Activated naive CD8-positive, alpha-beta T cell treated with anti-CD3 and anti-CD28 coated beads, Interleukin-2, amount 10 ng/mL, durations not matched to agents 7 days and 5 days (primary cell): Measurements from ENCODE around the gene RANBP3L. TPM values are rescaled to one million over a fixed set of nuclear protein-coding genes. Genes with fewer than 3 reads are reported as not detected.
"Not testable (repeated sequence)": the region's sequence is repeated elsewhere in the genome, so short reads cannot be mapped to it uniquely, and the experiment has no call there.

Source experiments
- ATAC-seq: fragments of 150-1000 bp; cut with Tn5 transposase; one replicate; pipeline ENCODE4 v1.10.0; 2021; ENCODE audit warnings: low read depth, moderate library complexity
- POLR2A ChIA-PET: fragments of 350-600 bp; sonication (Branson Sonifier 250); formaldehyde crosslinking; loops from one replicate; lab custom pipeline; 2021; ENCODE audit warnings: antibody characterized with exemption; lab: Charles Lee
- DNase-seq: peaks from one replicate; pipeline ENCODE4 v3.0.0; 2021
- H3K27ac Mint-ChIP-seq: one replicate; pipeline ENCODE4 v1.8.0; 2022; ENCODE audit warnings: mild to moderate bottlenecking, mixed read lengths
- H3K27me3 Mint-ChIP-seq: one replicate; pipeline ENCODE4 v1.8.0; 2022; ENCODE audit warnings: mild to moderate bottlenecking, moderate library complexity, mixed read lengths
- H3K36me3 Mint-ChIP-seq: one replicate; pipeline ENCODE4 v1.8.0; 2021; ENCODE audit warnings: mild to moderate bottlenecking, mixed read lengths
- H3K4me1 Mint-ChIP-seq: one replicate; pipeline ENCODE4 v1.8.0; 2021; ENCODE audit warnings: mixed read lengths
- H3K4me3 Mint-ChIP-seq: one replicate; pipeline ENCODE4 v1.8.0; 2022; ENCODE audit warnings: mild to moderate bottlenecking, moderate library complexity, mixed read lengths
- H3K9me3 Mint-ChIP-seq: one replicate; pipeline ENCODE4 v1.8.0; 2021; ENCODE audit warnings: mixed read lengths
- total RNA-seq, 2 experiments: library from RNA; stranded (reverse); gene quantifications; one replicate each; pipeline ENCODE4 v1.2.3, GENCODE V29; 2021

Gene RANBP3L, protein sequence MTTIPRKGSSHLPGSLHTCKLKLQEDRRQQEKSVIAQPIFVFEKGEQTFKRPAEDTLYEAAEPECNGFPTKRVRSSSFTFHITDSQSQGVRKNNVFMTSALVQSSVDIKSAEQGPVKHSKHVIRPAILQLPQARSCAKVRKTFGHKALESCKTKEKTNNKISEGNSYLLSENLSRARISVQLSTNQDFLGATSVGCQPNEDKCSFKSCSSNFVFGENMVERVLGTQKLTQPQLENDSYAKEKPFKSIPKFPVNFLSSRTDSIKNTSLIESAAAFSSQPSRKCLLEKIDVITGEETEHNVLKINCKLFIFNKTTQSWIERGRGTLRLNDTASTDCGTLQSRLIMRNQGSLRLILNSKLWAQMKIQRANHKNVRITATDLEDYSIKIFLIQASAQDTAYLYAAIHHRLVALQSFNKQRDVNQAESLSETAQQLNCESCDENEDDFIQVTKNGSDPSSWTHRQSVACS
- not detected for total RNA-seq

DNA sequence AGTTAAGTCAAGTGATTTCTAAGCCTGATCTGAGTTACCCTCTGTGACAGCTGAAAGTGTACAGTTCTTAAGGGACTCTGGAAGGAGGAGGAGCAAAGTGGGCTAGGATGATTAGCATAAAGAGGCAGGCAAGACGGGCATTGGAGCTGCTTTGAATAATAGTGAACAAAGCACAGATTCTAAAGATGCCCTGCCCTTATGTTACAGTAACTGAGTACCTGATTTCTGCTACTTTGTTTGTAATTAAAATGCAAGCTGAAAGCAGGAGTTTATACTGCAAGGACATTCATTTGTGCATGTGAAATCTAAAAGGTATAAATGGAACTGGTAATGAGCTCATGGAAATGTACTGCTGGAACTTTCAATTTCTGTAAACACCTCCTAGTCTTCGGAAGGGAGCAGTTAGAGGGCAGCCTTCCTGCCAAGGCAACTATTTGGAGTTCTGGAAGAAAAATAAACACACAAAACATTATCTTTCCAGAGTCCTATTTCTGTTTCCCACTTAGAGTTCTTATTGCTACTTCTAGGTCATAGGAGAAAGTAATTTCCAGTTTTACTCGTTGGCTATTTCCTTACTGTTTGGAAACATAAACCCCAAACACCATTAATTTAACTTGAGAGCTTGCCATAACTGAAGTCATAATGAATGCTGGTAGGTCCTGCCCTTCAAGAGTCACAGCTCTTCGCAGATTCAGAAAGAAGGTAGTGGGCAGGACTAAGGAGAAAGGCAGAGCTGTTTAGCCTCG is at the start of gene RANBP3L:
RANBP3L (minus strand) TSS at position 45 of the 746 bp plus-strand sequence. CDS start 486 bp downstream, outside the sequence.
- H3K4me3 Mint-ChIP-seq: no peak within 1 kb of the TSS
- POLR2A ChIA-PET: no interaction called here
- no peak for DNase-seq
- H3K36me3 Mint-ChIP-seq: no peaks in the 10 kb centered on the region
- no peaks in the 10 kb centered on the region for H3K4me1 Mint-ChIP-seq
- H3K9me3 Mint-ChIP-seq: no peaks in the 10 kb centered on the region
- ATAC-seq: no peak
- H3K27ac Mint-ChIP-seq: no peak within 1 kb of the TSS
- peaks cover 8% of the 10 kb centered on the region for H3K27me3 Mint-ChIP-seq

DNA sequence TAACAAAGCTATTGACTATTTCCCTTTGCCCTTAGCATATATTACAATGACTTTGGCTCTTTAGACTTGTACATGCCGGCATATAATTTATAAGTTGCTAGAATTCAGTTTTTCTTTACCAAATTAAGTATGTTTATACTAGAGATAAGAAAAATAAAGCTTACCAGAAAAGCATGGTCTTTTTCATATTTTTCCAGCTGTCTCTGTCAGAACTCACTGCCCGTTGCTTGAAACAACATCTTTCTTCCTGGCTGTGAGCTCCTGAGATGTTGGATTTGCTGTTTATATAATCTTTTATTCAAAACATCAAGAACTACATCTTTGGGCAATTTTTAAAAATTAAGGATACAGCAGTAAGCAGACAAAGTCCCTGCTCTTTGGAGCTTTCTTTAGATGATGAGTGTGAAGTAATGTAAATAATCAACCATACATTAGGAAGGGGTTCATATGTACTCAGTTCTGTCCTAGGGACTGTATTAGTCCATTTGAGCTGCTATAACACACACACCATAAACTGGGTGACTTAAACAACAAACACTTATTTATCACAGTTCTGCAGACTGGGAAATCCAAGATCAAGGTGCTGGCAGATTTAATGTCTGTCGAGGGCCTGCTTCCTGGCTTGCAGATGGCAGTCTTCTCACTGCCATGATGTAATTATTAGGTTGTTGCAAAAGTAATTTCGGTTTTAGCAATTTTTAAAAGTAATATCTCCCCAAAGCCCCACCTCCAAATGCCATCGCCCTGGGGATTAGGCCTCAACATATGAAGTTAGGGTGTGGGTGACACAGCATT is 45.4 kb upstream of the RANBP3L start:
- H3K36me3 Mint-ChIP-seq: no peaks in the 10 kb centered on the region
- ATAC-seq (no peak), DNase-seq (no peak)
- H3K27ac Mint-ChIP-seq: no peak overlapping the region
- peaks cover 3% of the 10 kb centered on the region for H3K27me3 Mint-ChIP-seq
- no peaks in the 10 kb centered on the region for H3K4me1 Mint-ChIP-seq
- no peak overlapping the region for H3K4me3 Mint-ChIP-seq
- POLR2A ChIA-PET: no interaction called here
- H3K9me3 Mint-ChIP-seq: no peaks in the 10 kb centered on the region

DNA sequence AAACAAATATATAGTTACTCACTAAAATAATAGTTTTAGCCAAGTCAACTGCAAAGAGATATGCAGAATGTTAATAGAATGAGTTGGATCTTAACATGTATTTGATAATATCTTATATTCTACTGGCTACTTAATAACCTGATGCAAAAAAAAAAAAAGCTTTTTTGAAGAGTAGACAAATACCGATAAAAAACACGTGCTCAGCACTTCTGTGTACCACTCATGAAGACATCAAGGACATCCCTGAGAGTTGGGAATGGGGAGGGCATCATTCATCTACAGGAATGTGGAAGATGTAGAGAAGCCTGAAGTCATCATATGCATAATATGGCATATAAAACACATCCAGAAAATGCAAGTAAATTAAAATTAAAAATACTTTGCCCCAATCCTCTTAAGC is 43.2 kb upstream of the RANBP3L start:
- DNase-seq (no peak), ATAC-seq (no peak)
- Mint-ChIP-seq H3K4me1 (no peaks in the 10 kb centered on the region), H3K4me3 (no peak overlapping the region), H3K9me3 (no peaks in the 10 kb centered on the region), H3K36me3 (no peaks in the 10 kb centered on the region), H3K27me3 (peaks cover 11% of the 10 kb centered on the region), H3K27ac (no peak overlapping the region)
- POLR2A ChIA-PET: no interaction called here

DNA sequence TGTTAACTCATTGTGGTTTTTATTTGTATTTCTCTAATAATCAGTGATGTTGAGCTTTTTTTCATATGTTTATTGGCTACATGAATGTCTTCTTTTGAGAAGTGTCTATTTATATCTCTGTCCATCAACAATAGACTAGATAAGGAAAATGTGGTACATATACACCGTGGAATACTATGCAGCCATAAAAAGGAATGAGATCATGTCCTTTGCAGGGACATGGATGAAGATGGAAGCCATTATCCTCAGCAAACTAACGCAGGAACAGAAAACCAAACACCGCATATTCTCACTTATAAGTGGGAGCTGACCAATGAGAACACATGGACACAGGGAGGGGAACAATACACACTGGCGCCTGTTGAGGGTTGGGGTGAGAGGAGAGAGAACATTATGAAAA is 40.0 kb upstream of the RANBP3L start:
- H3K27ac Mint-ChIP-seq, POLR2A ChIA-PET, H3K4me1 Mint-ChIP-seq, H3K4me3 Mint-ChIP-seq, ATAC-seq, DNase-seq, H3K36me3 Mint-ChIP-seq, H3K9me3 Mint-ChIP-seq: not testable (repeated sequence)
- peaks cover 14% of the 10 kb centered on the region for H3K27me3 Mint-ChIP-seq

DNA sequence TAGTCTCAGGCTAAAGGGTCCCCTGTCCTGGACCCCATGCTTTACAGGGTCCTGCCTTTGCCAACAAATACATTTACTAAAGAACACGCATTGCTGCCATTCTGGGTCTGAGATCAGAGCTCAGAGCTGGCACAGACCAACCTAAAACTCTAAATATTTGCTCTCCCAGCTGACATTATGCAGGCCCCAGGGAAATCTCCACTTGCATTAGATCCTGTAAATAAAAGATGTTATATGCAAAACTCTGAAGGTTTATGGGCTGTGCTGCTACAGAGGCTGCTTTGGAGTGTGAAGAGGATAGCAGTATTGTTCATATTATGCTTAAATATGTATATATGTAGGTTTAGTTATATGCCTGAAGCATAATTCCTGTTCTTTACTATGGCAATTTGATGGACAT is 35.9 kb upstream of the RANBP3L start:
- ATAC-seq: no peak
- Mint-ChIP-seq H3K9me3 (no peaks in the 10 kb centered on the region), H3K4me3 (no peak overlapping the region), H3K36me3 (no peaks in the 10 kb centered on the region), H3K27ac (no peak overlapping the region), H3K27me3 (peaks cover 13% of the 10 kb centered on the region), H3K4me1 (no peaks in the 10 kb centered on the region)
- POLR2A ChIA-PET: no interaction called here
- no peak for DNase-seq

DNA sequence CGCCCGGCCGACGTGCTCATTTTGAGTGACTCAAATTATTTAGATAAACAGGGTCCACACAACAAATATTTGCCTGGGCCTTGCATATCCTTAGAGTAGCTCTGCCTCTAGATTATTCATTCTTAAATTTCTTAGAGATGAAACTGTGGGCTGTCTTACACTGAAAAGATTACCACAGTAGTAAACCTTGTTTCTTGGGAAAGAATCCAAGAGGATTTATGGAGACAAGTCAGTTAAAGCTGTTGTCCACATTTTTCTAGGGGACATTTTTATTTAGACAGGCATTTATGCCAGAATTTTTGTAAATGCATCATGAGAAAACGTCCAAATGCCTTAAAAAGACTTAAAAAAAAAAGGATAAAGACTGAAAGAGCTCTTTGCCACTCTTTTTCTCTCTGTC is 32.6 kb upstream of the RANBP3L start:
- no peaks in the 10 kb centered on the region for H3K36me3 Mint-ChIP-seq
- no peaks in the 10 kb centered on the region for H3K9me3 Mint-ChIP-seq
- POLR2A ChIA-PET: no interaction called here
- no peaks in the 10 kb centered on the region for H3K4me1 Mint-ChIP-seq
- H3K27me3 Mint-ChIP-seq: peaks cover 6% of the 10 kb centered on the region
- H3K27ac Mint-ChIP-seq: no peak overlapping the region
- ATAC-seq (no peak), DNase-seq (no peak)
- H3K4me3 Mint-ChIP-seq: no peak overlapping the region

DNA sequence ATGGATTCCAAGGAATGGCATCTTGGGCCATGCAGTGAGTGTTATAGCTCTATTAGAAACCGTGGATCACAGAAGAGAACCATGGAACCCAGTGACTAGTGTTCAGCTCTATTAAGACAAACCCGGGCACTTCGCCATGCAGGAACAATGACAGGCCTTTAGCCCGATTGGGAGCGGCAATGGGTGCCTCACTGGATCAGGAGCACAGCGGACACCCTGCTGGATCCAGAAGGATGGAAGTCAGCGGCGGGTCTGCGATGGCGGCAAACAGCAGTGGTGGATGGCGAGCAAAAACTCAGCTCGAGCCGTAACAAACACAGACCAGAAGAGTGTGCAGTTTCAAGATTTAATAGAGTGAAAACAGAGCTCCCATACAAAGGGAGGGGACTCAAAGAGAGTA is 31.0 kb upstream of the RANBP3L start:
- H3K27ac Mint-ChIP-seq, H3K4me1 Mint-ChIP-seq, H3K9me3 Mint-ChIP-seq, ATAC-seq, DNase-seq, POLR2A ChIA-PET, H3K4me3 Mint-ChIP-seq, H3K36me3 Mint-ChIP-seq, H3K27me3 Mint-ChIP-seq: not testable (repeated sequence)

DNA sequence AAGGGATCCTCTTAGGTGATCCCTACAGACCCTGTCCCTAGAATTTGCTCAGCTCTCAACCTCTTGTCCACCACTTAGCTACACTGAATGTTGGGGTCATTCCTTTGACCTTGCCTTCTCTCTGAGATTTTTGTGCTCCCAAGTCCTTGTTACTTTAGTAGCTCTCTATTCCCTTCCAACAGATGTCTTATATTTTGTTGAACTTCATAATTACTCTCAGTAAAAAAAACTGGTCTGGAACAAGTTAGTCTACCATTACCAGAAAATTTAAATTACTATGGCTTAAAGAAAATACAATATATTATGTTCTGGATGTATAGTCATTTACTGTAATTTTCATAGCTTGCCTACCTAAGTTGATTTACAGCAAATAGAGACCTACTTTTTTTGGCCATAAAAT is 23.5 kb upstream of the RANBP3L start:
- ATAC-seq: no peak
- Mint-ChIP-seq H3K27me3 (peaks cover 12% of the 10 kb centered on the region), H3K36me3 (no peaks in the 10 kb centered on the region), H3K27ac (no peak overlapping the region), H3K9me3 (no peaks in the 10 kb centered on the region), H3K4me1 (no peaks in the 10 kb centered on the region), H3K4me3 (no peak overlapping the region)
- no peak for DNase-seq
- POLR2A ChIA-PET: no interaction called here

DNA sequence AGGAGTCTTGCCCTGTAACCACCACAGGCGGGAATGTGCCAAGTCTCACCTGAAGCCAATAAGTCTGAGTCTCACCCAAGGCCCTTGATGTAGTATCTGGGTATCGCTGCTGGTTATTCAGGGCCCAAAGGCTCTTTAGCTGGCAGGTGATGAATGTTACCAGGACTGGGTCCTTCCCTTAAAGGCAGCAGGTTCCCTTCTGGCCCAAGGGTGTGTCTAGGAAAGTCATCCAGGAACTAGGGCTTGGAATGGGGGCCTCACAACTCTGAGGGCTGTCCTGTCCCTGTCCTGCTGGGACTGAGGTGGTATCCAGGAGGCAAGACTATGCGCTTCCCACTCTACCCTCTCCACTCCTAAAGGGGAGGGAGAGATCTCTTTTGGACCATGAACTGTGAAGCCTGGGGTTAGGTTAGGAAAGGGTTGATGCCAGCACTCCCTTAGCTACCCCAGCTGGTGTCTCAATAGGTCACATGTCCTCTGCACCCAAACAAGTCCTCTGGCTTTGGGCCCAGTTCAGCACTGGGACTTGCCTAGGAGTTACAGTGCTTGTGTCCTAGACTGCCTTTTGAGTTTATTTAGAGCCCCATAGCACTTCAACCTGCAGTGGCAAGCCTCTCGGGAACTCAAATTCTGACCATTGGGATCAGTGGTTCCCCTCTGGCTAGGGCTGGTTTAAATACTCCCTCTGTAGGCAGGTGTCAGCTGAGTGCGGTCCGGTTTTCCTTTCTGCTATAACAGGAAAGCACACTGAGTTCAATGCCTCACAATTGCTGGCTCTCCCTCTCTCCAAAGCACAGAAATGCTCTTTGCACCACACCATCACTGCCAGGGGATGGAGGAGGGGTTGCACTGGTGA is 22.5 kb upstream of the RANBP3L start:
- POLR2A ChIA-PET: no interaction called here
- peaks cover 23% of the 10 kb centered on the region for H3K27me3 Mint-ChIP-seq

DNA sequence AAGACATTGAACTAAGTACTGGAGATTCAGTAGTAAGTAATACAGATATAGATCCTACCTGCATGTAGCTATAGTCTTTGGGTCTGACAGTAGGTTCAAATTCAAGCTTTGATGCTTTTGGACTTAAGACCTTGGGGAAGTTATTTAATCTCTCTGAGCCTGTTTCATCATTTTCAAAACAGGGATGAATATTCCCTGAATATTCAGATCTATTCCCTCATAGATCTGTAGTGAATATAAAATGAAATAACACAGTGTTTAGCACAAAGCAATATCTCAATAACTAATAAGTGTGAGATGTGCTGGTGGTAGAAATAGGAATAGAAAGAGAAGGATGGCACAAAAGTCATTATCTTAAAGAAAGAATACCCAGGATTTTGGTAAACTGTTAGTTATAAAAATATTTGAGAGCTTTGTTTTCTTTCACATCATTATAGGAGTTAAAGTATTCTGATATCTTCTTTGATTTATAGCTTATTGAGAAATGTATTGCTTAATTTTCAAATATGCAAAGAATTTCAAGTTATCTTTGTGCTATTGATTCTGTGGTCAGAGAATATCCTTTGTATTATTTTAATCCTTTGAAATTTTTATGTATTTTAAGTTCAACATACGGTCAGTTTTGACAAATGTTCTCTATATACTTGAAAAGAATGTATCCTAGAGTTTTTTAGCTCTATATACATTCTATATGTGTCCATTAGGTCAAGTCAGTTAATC is 11.4 kb upstream of the RANBP3L start:
- no peaks in the 10 kb centered on the region for H3K9me3 Mint-ChIP-seq
- no peak overlapping the region for H3K27ac Mint-ChIP-seq
- no peak for DNase-seq
- H3K4me3 Mint-ChIP-seq: no peak overlapping the region
- POLR2A ChIA-PET: no interaction called here
- H3K27me3 Mint-ChIP-seq: peaks cover 48% of the 10 kb centered on the region
- H3K36me3 Mint-ChIP-seq: no peaks in the 10 kb centered on the region
- ATAC-seq: no peak
- peaks cover 1% of the 10 kb centered on the region for H3K4me1 Mint-ChIP-seq

More for the DNA sequence above, 22.5 kb upstream of the RANBP3L start:
- no peak overlapping the region for H3K4me3 Mint-ChIP-seq
- DNase-seq (no peak), ATAC-seq (no peak)
- H3K36me3 Mint-ChIP-seq: no peaks in the 10 kb centered on the region
- H3K4me1 Mint-ChIP-seq: no peaks in the 10 kb centered on the region
- H3K27ac Mint-ChIP-seq: no peak overlapping the region
- no peaks in the 10 kb centered on the region for H3K9me3 Mint-ChIP-seq

DNA sequence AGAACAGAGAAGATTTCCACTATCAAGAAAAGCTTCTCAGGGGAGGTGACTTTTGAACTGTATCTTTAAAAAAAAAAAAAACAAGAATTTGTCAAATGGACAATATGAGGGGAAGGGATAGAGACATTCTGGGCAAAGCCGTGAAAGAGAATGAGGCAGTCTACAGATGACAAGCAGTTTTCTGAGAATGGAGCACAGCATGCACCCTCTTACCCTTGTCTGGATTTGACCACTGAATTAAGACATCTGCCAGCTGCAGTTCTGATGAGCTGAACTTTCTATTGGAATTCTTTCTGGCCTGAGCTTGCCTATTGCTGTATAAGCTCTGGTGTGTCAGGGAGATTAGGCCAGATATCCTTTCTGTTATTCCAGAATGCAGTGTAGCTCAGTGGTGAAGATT is 10.3 kb upstream of the RANBP3L start:
- Mint-ChIP-seq H3K4me1 (peaks cover 1% of the 10 kb centered on the region), H3K4me3 (no peak overlapping the region), H3K9me3 (no peaks in the 10 kb centered on the region), H3K27ac (no peak overlapping the region), H3K27me3 (peaks cover 50% of the 10 kb centered on the region), H3K36me3 (no peaks in the 10 kb centered on the region)
- no peak for ATAC-seq
- POLR2A ChIA-PET: no interaction called here
- no peak for DNase-seq

DNA sequence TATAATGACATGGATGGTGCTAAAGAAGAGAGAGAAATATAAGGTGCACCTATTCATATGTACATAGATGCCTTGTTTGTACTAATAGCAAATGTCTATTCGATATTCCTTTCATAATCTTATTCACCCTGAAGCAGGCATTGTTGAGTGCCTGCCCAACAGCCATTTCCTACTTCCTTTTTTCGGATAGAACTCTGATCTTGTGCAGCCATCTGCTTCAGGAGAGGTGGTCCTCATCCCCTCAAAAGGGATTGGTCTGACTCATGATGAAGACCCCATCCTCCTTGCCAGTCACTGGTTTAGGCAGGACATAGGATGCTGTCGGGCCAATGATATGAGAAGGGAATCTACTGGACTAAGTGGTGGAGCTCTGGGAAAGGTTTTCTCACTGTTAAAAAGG is 8.4 kb upstream of the RANBP3L start:
- H3K9me3 Mint-ChIP-seq: no peaks in the 10 kb centered on the region
- no peak for DNase-seq
- no peak overlapping the region for H3K4me3 Mint-ChIP-seq
- no peaks in the 10 kb centered on the region for H3K36me3 Mint-ChIP-seq
- no peak overlapping the region for H3K27ac Mint-ChIP-seq
- H3K4me1 Mint-ChIP-seq: peaks cover 1% of the 10 kb centered on the region
- POLR2A ChIA-PET: no interaction called here
- H3K27me3 Mint-ChIP-seq: peaks cover 40% of the 10 kb centered on the region
- ATAC-seq: no peak
